Gastroesophageal sphincter (tissue), 3 donors: ENCODE measurements around the gene PLEKHM2.

ENCODE experiments used
- CTCF ChIP-seq, 4 experiments: fragments of 200-600 bp in 2 of 4; fragments of 450-650 bp in 2 of 4; sonication (generic) in 1 of 4; IDR thresholded peaks; one replicate each; pipeline ENCODE4 v1.5.1; 2017 to 2019; ENCODE audit warnings: antibody characterized with exemption in 4 of 4, mild to moderate bottlenecking in 2 of 4, moderate library complexity in 2 of 4
- POLR2A ChIP-seq, 2 donors: fragments of 450-650 bp; IDR thresholded peaks; one replicate each; pipeline ENCODE4 v1.6.1; 2017; ENCODE audit warnings: antibody characterized with exemption in 2 of 2, mild to moderate bottlenecking in 2 of 2, moderate library complexity in 1 of 2

- TF ChIP-seq CTCF (IDR thresholded peaks at IDR 0.05) (no peak), POLR2A (IDR thresholded peaks at IDR 0.05) (no peak)
Observed at GRCh38 chr1:15777909-15778707, 94.0 kb downstream of the PLEKHM2 start.
